NB4 (cell line): ENCODE measurements around the gene KHDC1.

Source experiments
- POLR2A ChIP-seq: IDR thresholded peaks from 2 replicates; pipeline ENCODE4 v1.6.1; 2011; ENCODE audit warnings: mild to moderate bottlenecking; ENCODE audit not compliant: insufficient read length; ENCODE audit errors: extremely low read depth
- TF ChIP-seq, protein P1 (sequence below): IDR thresholded peaks from one replicate; pipeline ENCODE4 v1.5.1; 2012; ENCODE audit warnings: low read depth, low read length

DNA sequence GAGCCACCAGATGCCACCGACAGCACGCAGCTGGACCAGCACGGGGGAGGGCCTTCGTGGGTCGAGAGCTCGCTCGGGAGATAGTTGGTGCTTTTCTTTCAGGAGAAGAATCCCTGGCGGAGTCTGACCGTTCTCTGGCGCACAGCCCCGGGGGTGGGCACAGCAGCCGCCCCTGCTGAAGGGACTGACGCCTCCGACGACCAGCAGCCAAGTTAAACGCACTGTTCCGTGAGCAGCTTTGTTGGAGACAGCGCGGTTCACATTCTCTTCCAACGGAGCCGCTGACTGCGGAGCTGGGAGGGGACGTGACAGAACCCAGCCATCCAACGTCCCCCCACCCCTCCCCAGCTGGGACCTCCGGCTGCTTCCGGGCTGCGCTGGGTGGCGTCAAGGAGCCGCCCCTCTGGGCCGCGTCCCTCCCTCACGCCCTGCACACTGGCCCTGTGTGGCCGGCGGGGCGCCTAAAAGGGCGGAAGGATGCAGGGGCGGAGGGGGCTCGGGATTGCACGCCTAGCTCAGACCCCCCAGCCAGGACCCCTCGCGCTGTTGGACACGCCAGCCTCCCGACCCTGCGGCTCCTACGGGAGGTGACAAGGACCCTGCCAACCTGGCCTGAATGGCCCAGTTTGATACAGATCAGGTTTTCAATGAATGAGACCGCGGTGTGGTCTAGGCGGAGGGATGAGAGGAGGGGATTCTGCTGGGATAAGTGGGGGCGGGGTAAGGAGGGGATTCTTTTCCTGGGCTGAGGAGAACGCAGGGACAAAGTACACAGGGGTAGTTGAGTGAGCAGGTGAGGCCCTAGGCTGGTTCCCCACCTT lies 36.4 kb upstream of the KHDC1 start:
- TF ChIP-seq, protein P1, sequence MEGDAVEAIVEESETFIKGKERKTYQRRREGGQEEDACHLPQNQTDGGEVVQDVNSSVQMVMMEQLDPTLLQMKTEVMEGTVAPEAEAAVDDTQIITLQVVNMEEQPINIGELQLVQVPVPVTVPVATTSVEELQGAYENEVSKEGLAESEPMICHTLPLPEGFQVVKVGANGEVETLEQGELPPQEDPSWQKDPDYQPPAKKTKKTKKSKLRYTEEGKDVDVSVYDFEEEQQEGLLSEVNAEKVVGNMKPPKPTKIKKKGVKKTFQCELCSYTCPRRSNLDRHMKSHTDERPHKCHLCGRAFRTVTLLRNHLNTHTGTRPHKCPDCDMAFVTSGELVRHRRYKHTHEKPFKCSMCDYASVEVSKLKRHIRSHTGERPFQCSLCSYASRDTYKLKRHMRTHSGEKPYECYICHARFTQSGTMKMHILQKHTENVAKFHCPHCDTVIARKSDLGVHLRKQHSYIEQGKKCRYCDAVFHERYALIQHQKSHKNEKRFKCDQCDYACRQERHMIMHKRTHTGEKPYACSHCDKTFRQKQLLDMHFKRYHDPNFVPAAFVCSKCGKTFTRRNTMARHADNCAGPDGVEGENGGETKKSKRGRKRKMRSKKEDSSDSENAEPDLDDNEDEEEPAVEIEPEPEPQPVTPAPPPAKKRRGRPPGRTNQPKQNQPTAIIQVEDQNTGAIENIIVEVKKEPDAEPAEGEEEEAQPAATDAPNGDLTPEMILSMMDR: no peak
- no peak for TF ChIP-seq POLR2A
